Gastroesophageal sphincter (tissue), 3 donors: ENCODE data around the gene ABTB2.

Experiments used
- EP300 ChIP-seq: sonication (generic); formaldehyde crosslinking; IDR thresholded peaks from one replicate; pipeline ENCODE4 v1.6.1; 2017; ENCODE audit warnings: antibody characterized with exemption, mild to moderate bottlenecking
- POLR2A ChIP-seq, 2 donors: fragments of 450-650 bp; IDR thresholded peaks; one replicate each; pipeline ENCODE4 v1.6.1; 2017; ENCODE audit warnings: antibody characterized with exemption in 2 of 2, mild to moderate bottlenecking in 2 of 2, moderate library complexity in 1 of 2
- POLR2AphosphoS5 ChIP-seq: sonication (generic); formaldehyde crosslinking; IDR thresholded peaks from one replicate; pipeline ENCODE4 v1.6.1; 2017; ENCODE audit warnings: antibody characterized with exemption
- TF ChIP-seq, protein P1 (sequence below), 4 experiments: fragments of 200-600 bp in 2 of 4; fragments of 450-650 bp in 2 of 4; sonication (generic) in 1 of 4; IDR thresholded peaks; one replicate each; pipeline ENCODE4 v1.5.1; 2017 to 2019; ENCODE audit warnings: antibody characterized with exemption in 4 of 4, mild to moderate bottlenecking in 2 of 4, moderate library complexity in 2 of 4

DNA sequence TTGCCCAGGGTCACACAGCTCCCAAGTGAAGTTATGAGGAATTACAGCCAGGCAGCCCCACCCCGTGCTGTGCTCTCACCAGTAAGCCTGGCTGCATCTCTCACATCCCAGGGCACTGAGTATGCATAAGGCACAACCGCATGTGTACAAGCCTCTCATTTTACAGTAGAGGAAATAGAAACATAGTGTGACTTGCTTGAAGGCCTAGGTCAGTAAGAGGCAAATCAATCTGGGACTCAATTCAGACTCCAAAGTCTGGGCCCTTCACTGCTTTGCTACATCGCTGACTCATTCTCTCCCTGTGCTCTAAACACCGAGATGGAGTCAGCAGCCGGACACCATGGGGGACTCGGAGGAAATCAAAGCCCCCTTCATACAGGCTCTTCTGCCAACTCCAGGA lies 7.9 kb downstream of the ABTB2 start:
- TF ChIP-seq, protein P1, sequence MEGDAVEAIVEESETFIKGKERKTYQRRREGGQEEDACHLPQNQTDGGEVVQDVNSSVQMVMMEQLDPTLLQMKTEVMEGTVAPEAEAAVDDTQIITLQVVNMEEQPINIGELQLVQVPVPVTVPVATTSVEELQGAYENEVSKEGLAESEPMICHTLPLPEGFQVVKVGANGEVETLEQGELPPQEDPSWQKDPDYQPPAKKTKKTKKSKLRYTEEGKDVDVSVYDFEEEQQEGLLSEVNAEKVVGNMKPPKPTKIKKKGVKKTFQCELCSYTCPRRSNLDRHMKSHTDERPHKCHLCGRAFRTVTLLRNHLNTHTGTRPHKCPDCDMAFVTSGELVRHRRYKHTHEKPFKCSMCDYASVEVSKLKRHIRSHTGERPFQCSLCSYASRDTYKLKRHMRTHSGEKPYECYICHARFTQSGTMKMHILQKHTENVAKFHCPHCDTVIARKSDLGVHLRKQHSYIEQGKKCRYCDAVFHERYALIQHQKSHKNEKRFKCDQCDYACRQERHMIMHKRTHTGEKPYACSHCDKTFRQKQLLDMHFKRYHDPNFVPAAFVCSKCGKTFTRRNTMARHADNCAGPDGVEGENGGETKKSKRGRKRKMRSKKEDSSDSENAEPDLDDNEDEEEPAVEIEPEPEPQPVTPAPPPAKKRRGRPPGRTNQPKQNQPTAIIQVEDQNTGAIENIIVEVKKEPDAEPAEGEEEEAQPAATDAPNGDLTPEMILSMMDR (IDR thresholded peaks at IDR 0.05), result no peak
- TF ChIP-seq POLR2A (IDR thresholded peaks at IDR 0.05), result no peak
- no peak for TF ChIP-seq EP300
- no peak for TF ChIP-seq POLR2AphosphoS5
